ENCODE data around the gene NDUFAF2.

GRCh38 chr5:60992871-60993270 lies 47.9 kb downstream of the NDUFAF2 start:
- TF ChIP-seq CTCF (IDR thresholded peaks at IDR 0.05) (no peak), POLR2A (IDR thresholded peaks at IDR 0.05) (no peak)

Measured in Peyer's patch (tissue), 4 donors.